ENCODE measurements around the gene LSM14A. TPM values are rescaled to one million over a fixed set of nuclear protein-coding genes. Genes with fewer than 3 reads are reported as not detected.

The LSM14A gene
- polyA plus RNA-seq, 1 experiment = 97.0 TPM

Other genes with a start within 250 kb of the LSM14A start
- 16.8 and 17.6 TPM in 2 replicates for gene GARRE1, start 82.0 kb downstream of the LSM14A start, polyA plus RNA-seq (2011; rRNA removed)
- gene GPI, start 192.7 kb downstream of the LSM14A start, polyA plus RNA-seq (2011; rRNA removed) = 140 and 141 TPM in 2 replicates
- gene PDCD2L, start 231.9 kb downstream of the LSM14A start, polyA plus RNA-seq (2011; rRNA removed) = 11.3 and 14.0 TPM in 2 replicates

Data from AG04450 (cell line).